Esophagus muscularis mucosa (tissue), 4 donors: ENCODE measurements around the gene ADCY1. TPM values are rescaled to one million over a fixed set of nuclear protein-coding genes. Genes with fewer than 3 reads are reported as not detected.

Source experiments
- DNase-seq: peaks from one replicate; pipeline ENCODE4 v3.0.0-alpha.2; 2017; ENCODE audit errors: extremely low spot score
- H3K27ac ChIP-seq, 4 donors: fragments of 200-600 bp; sonication (generic); replicated peaks in 1 of 4; 1 replicate in 3 of 4; 2 replicates in 1 of 4; pipeline ENCODE4 v1.5.1; 2016 to 2019; ENCODE audit warnings: mild to moderate bottlenecking in 1 of 4
- H3K27me3 ChIP-seq, 4 donors: fragments of 200-600 bp; sonication (generic); one replicate each; pipeline versions ENCODE4 v1.5.1 to v1.6.0; 2016 to 2019
- H3K36me3 ChIP-seq, 4 donors: fragments of 200-600 bp; sonication (generic); one replicate each; pipeline ENCODE4 v1.5.1; 2016 to 2019
- H3K4me1 ChIP-seq, 4 donors: fragments of 200-600 bp; sonication (generic); one replicate each; pipeline ENCODE4 v1.5.1; 2016 to 2019
- H3K4me3 ChIP-seq, 4 donors: fragments of 200-600 bp; sonication (generic); 1 replicate in 2 of 4; 2 replicates in 2 of 4; pipeline ENCODE4 v1.5.1; 2016 to 2019; ENCODE audit warnings: mild to moderate bottlenecking in 4 of 4, moderate library complexity in 1 of 4
- H3K9me3 ChIP-seq, 4 donors: fragments of 200-600 bp; sonication (generic); 1 replicate in 3 of 4; 2 replicates in 1 of 4; pipeline ENCODE4 v1.5.1; 2016 to 2019
- EP300 ChIP-seq: sonication (generic); formaldehyde crosslinking; IDR thresholded peaks from one replicate; pipeline ENCODE4 v1.6.1; 2017; ENCODE audit warnings: antibody characterized with exemption
- POLR2A ChIP-seq: fragments of 450-650 bp; IDR thresholded peaks from one replicate; pipeline ENCODE4 v1.6.1; 2017; ENCODE audit warnings: antibody characterized with exemption, moderate library complexity, mild to moderate bottlenecking, low read depth
- POLR2AphosphoS5 ChIP-seq, 2 donors: sonication (generic); formaldehyde crosslinking; IDR thresholded peaks; one replicate each; pipeline ENCODE4 v1.6.1; 2017; ENCODE audit warnings: antibody characterized with exemption in 2 of 2
- WGBS: methylation state at CpG from one replicate; pipeline ENCODE4 v1.1.5; 2018; 5-methylcytosine and 5-hydroxymethylcytosine counted together
- intact Hi-C: fragments of 100-400 bp; cut with DNase I; formaldehyde crosslinking; loops from one replicate; pipeline ENCODE4 v1.15.1; 2023
- total RNA-seq, 4 donors: library from RNA; depleted of rRNA; stranded (reverse); fragments of >200 nt; gene quantifications; one replicate each; pipeline versions ENCODE4 v1.1.0 to v1.2.1, GENCODE V29; 2016
- TF ChIP-seq, protein P1 (sequence below), 3 experiments: fragments of 200-600 bp in 2 of 3; fragments of 450-650 bp in 1 of 3; sonication (generic) in 2 of 3; IDR thresholded peaks; one replicate each; pipeline ENCODE4 v1.5.1; 2017 to 2019; ENCODE audit warnings: antibody characterized with exemption in 3 of 3, mild to moderate bottlenecking in 2 of 3, moderate library complexity in 1 of 3

The ADCY1 gene
- total RNA-seq, 4 donors from 2014 or later: 0.42 to 2.1 (median 1.2) TPM

DNA sequence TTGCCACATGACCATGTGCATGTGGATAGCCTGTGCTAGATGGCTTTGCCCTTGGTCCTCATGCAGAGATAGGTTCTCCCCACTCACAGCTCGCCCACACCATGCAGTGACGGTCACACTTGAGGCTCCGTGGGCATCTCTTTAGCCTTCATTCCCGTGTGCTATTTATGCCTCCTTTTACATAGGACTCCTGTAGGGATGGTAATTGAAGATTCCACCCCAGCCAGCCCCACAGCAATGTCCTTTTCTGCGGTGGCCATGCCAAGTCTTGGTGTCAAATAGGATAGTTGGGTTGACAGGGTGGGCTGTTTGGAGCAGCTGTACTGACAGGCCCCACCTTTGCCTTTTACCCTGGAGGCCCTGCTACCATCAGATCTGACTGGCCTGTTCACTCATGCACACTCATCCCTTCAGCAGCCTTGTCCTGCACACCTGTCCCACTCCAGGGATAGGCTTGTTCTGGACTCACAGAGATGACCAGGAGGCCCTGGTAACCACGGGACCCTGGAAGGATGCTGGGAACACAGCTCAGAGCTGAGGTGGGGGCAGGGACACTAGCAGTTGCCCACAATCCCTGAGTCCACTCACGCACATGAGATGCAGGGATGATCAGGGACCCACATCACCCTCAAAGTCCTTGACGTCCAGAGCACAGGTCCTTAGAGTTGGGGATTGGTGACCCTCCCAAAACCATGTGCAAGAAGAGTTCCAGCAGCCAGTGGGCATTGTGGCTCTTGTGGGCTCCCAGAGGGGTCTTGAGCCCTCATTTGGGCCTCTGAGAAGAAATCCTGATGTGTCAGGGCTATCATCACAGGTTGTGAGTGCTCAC lies 71.2 kb downstream of the ADCY1 start:
- Histone ChIP-seq H3K4me1 (peaks cover 0 to 5% (median 0%) of the 10 kb centered on the region in 4 donors), H3K27ac (no peak overlapping the region), H3K4me3 (no peak overlapping the region), H3K36me3 (peaks cover 0 to under 1% (median 0%) of the 10 kb centered on the region in 4 donors), H3K27me3 (no peaks in the 10 kb centered on the region), H3K9me3 (no peaks in the 10 kb centered on the region)
- intact Hi-C loops: no loop called here
- TF ChIP-seq, protein P1, sequence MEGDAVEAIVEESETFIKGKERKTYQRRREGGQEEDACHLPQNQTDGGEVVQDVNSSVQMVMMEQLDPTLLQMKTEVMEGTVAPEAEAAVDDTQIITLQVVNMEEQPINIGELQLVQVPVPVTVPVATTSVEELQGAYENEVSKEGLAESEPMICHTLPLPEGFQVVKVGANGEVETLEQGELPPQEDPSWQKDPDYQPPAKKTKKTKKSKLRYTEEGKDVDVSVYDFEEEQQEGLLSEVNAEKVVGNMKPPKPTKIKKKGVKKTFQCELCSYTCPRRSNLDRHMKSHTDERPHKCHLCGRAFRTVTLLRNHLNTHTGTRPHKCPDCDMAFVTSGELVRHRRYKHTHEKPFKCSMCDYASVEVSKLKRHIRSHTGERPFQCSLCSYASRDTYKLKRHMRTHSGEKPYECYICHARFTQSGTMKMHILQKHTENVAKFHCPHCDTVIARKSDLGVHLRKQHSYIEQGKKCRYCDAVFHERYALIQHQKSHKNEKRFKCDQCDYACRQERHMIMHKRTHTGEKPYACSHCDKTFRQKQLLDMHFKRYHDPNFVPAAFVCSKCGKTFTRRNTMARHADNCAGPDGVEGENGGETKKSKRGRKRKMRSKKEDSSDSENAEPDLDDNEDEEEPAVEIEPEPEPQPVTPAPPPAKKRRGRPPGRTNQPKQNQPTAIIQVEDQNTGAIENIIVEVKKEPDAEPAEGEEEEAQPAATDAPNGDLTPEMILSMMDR (IDR thresholded peaks at IDR 0.05): no peak
- WGBS: 85% methylated on average over 6 of the region's 8 CpGs
- no peak for DNase-seq

DNA sequence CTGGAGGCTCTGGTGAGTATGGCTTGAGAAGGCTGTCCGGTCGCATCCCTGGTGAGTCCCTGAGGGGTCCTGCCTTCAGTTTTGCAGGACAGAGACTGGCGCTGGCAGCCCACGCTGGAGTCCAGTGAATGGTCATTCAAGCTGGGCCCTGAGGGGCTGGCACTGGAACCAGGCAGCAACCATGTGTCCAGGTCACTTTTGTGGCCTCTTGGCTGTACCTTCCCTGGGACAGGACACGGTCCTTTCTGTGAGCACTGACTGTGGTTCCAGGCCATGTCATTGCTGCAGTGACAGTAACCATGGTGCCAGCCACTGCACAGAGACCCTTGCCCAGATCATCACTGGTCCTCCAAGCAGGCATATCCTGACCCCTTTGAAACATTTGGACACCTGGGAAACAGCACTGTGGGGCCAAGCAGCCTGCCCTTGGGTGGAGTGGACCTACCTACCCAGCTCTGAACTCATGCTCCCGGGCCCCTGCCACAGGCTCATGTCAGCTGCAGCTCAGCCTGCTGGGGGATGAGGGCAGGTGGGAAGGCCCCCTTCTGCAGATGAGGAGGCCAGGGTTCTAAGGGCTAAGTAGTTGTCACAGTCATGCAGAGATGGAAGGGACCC lies 72.1 kb downstream of the ADCY1 start:
- H3K9me3 ChIP-seq: no peaks in the 10 kb centered on the region
- peaks cover 0 to 5% (median 0%) of the 10 kb centered on the region in 4 donors for H3K4me1 ChIP-seq
- intact Hi-C loops: no loop called here
- H3K36me3 ChIP-seq: peaks cover 0 to 5% (median 0%) of the 10 kb centered on the region in 4 donors
- TF ChIP-seq, protein P1 (IDR thresholded peaks at IDR 0.05): no peak
- TF ChIP-seq POLR2AphosphoS5 (IDR thresholded peaks at IDR 0.05) (no peak), POLR2A (no peak), EP300 (no peak)
- WGBS: 90% methylated on average over 2 of the region's 6 CpGs
- no peak overlapping the region for H3K27ac ChIP-seq
- DNase-seq: no peak
- no peak overlapping the region for H3K4me3 ChIP-seq
- H3K27me3 ChIP-seq: no peaks in the 10 kb centered on the region

DNA sequence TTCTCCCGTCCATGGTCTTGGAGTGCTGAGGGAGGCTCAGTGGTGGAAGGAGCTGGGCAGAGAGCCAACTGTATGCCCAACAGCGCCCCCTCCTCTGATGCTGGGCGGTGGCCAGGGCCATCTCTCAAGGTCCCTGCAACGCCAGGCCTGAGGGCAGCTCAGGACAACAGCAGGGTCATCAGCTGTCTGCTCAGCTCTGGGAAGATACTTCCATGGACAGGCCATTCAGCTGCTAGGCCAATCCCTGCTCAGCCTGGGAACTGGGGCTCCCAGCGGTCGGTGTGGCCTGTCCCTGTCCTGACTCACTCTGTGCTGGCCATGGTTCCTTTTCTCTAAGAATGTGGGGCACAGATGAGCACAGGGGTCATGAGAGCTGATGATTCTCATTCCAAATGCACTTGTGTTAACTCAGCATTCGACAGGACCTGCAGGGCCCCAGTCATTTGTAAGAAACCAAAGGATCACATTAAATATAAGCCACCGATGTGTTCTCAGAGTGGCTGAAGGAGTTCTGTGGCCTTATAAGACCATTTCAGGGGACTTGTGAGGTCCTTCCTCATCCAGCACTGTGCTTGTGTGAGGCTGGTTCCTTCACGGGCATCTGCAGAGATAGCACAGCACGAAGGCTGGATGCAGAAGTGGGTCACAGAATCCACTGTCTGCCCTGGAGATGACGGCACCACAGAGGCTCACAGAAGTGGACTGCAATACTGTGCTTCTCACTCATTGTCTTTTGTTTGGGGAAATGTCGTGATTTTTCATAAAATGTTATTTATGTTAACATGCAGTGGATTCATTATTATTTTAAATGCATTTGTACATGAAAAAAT lies 73.0 kb downstream of the ADCY1 start:
- H3K27ac ChIP-seq: no peak overlapping the region
- H3K9me3 ChIP-seq: no peaks in the 10 kb centered on the region
- H3K4me3 ChIP-seq: no peak overlapping the region
- intact Hi-C loops: no loop called here
- peaks cover 0 to 5% (median 0%) of the 10 kb centered on the region in 4 donors for H3K4me1 ChIP-seq
- H3K36me3 ChIP-seq: peaks cover 0 to 5% (median 0%) of the 10 kb centered on the region in 4 donors
- no peaks in the 10 kb centered on the region for H3K27me3 ChIP-seq
- TF ChIP-seq EP300 (no peak), POLR2A (no peak), POLR2AphosphoS5 (IDR thresholded peaks at IDR 0.05) (no peak)
- TF ChIP-seq, protein P1 (IDR thresholded peaks at IDR 0.05): no peak
- WGBS: 85% methylated on average over 7 of the region's 12 CpGs
- DNase-seq: no peak

DNA sequence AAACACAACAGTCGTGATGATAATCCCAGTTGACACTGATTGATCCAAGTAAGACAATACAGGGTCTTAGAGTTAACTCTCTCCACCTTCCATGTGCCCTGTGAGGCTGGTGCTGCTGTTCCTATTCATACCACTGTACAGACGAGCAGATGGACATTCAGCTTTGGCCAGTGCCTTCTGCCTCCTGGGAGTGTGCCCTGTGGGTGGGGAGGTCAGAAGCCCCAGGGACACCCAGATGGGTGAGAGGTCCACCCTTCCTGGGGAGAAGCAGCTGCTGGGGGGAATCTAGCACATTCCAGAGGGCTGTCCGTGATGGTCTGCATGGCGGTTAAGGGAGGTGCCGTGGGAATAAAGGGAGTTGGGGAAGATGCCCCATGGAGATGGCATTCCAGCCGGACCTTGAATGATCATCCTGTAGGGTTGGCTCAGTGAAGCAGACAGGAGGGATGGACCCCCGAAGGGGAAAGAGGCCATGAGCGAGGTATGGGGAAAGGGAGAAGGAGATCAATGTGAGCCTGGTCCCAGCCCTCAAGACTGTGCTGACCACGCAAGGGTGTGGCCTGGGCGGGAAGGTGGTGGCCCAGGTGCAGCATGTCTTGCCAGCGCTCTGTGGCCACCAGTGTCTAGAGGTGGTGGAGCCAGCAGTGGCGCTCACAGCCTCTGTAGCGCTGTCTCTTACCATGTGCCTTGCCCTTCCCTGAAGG lies 74.0 kb downstream of the ADCY1 start:
- TF ChIP-seq EP300 (no peak), POLR2A (no peak), POLR2AphosphoS5 (IDR thresholded peaks at IDR 0.05) (no peak)
- TF ChIP-seq, protein P1 (IDR thresholded peaks at IDR 0.05): no peak
- 87% methylated on average over 13 of the region's 13 CpGs for WGBS

More for the DNA sequence above, 74.0 kb downstream of the ADCY1 start:
- DNase-seq: no peak
- intact Hi-C loops: no loop called here
- Histone ChIP-seq H3K27me3 (no peaks in the 10 kb centered on the region), H3K36me3 (peaks cover 0 to 5% (median 0%) of the 10 kb centered on the region in 4 donors), H3K9me3 (no peaks in the 10 kb centered on the region), H3K27ac (no peak overlapping the region), H3K4me3 (no peak overlapping the region), H3K4me1 (peaks cover 0 to 5% (median 0%) of the 10 kb centered on the region in 4 donors)
